Ovary (tissue), 3 donors: ENCODE measurements around the gene APEH.
"Not testable (repeated sequence)": the region's sequence is repeated elsewhere in the genome, so short reads cannot be mapped to it uniquely, and the experiment has no call there.

Source experiments
- POLR2A ChIP-seq: fragments of 450-650 bp; IDR thresholded peaks from one replicate; pipeline ENCODE4 v1.6.1; 2017; ENCODE audit warnings: antibody characterized with exemption, mild to moderate bottlenecking, moderate library complexity
- TF ChIP-seq, protein P1 (sequence below), 3 donors: fragments of 450-650 bp in 2 of 3; fragments of 200-600 bp in 1 of 3; IDR thresholded peaks; one replicate each; pipeline versions ENCODE4 v1.5.1 to v1.8.0; 2016 to 2022; ENCODE audit warnings: antibody characterized with exemption in 3 of 3, mild to moderate bottlenecking in 1 of 3
- donor health status: DM: no; HTN: no; CAD: no.

DNA sequence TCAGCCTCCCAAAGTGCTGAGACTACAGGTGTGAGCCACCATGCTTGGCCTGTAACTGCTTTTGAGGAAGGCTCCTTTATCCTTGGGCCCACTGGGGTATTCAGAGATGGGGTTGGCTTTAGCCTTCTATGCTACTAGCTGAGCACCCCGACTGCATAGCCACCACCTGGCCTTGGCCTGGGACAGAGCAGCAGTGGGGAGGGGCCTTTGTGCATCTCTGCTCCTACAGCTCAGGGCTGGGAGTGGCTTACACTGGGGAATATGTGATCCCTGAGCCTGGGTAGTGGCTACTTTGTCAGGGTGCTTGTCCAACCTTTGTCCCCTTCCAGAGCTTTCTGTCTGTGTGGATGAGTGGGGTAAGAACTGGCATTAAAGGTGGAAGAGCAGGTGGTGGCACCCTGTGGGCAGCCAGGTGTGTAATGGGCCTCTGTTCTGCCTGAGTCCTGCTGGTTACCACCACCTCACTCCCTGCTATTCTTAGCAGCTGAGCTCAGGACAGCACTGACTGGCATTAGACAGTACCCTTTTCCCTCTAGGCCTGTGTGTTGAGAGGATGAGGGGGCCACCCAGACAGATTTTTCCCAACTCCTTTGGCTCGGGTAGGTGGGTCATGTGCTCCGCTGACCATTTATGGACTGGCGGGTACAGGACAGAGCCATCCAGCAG lies 21.3 kb downstream of the APEH start:
- TF ChIP-seq, protein P1, sequence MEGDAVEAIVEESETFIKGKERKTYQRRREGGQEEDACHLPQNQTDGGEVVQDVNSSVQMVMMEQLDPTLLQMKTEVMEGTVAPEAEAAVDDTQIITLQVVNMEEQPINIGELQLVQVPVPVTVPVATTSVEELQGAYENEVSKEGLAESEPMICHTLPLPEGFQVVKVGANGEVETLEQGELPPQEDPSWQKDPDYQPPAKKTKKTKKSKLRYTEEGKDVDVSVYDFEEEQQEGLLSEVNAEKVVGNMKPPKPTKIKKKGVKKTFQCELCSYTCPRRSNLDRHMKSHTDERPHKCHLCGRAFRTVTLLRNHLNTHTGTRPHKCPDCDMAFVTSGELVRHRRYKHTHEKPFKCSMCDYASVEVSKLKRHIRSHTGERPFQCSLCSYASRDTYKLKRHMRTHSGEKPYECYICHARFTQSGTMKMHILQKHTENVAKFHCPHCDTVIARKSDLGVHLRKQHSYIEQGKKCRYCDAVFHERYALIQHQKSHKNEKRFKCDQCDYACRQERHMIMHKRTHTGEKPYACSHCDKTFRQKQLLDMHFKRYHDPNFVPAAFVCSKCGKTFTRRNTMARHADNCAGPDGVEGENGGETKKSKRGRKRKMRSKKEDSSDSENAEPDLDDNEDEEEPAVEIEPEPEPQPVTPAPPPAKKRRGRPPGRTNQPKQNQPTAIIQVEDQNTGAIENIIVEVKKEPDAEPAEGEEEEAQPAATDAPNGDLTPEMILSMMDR (IDR thresholded peaks at IDR 0.05) = not testable (repeated sequence)
- not testable (repeated sequence) for TF ChIP-seq POLR2A
